ENCODE results near the gene STK33.
"Not testable (repeated sequence)": the region's sequence is repeated elsewhere in the genome, so short reads cannot be mapped to it uniquely, and the experiment has no call there.

The STK33 gene

DNA sequence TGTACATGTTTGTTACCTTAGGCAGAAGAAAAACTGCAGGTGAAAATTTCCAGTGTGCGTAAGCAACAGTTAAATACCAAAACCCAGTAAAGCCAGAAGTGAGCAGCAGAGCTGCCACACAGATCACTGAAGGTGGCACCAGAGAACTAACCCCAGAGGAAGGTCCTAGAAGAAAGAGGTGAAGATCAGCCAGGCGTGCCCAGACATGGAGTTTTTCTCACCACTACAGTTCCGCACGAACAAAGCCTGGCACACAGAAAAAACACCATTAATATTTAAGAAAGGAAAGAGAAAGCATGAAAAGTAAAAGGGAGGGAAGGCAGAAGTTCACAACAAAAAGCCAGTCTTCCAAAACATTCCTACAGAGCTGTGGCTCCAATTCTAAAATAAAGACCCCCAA, 60.7 kb downstream of the STK33 start:
- DNase-seq: no peak

DNA sequence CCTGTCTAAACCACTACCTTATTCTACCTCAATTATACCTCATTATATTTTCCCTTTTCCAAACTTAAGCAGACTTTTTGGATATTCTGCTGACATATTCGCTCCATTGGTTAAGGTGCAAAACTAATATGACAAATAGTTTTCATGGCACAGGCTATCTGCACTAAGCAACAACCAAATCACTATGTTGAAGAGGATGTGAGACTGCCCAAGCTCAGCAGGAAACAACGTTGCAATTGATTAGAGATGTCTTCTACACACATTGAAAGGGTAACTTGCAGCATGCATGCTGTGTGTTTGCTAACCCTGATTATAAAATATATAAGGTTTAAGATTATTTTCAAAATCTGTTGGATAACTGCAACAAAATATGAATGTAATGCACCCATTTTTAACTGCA, 61.6 kb downstream of the STK33 start:
- no peak for DNase-seq

- DNase-seq: no peak
These were observed 62.0 kb downstream of the STK33 start for GRCh38 chr11:8531982-8532381.

GRCh38 chr11:8531312-8531711, 62.7 kb downstream of the STK33 start:
- no peak for DNase-seq

- no peak for DNase-seq
These were observed 66.1 kb downstream of the STK33 start for GRCh38 chr11:8527939-8528338.

GRCh38 chr11:8523396-8523795, 70.6 kb downstream of the STK33 start:
- DNase-seq: no peak

DNA sequence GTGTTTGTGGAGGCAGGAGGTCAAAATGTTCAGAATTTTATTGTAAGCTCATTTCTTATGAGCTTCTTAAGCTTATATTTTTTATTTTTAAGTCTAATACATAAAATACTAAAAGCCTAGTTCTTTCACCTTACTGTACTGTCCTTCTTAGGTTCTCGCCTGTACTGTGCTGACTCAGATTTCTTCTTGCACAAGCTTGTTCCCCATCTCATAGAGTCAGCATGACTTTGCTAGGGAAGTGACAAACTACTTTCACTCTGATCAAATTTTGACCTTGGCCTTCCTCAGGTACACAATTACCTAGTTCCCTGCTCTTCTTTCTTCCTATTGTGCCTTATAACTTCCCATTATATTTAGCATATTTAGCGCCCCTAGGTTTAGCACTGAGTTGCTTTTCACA, 81.5 kb downstream of the STK33 start:
- DNase-seq: no peak

- DNase-seq: no peak
These were observed 90.1 kb downstream of the STK33 start for GRCh38 chr11:8503910-8504364.

DNA sequence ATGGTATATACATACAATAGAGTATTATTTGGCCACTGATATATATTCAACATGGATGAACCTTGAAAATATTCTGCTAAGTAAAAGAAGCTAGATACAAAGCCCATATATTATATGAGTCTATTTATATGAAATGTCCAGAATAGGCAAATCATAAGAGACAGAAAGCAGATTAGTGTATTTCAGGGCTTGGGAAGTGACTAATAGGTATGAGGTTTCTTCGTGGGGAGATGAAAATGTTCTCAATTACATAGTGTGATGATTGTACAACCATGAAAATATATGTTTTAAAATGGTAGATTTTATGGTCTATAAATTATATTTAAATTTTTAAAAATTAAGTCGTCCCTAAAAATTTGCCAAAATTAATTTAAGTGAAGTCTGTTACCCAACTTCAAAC, 92.2 kb downstream of the STK33 start:
- no peak for DNase-seq

- DNase-seq: no peak
These were observed 105.6 kb downstream of the STK33 start for GRCh38 chr11:8488395-8488794.

GRCh38 chr11:8487261-8487660, 106.8 kb downstream of the STK33 start:
- no peak for DNase-seq

GRCh38 chr11:8484251-8484650, 109.8 kb downstream of the STK33 start:
- no peak for DNase-seq

DNA sequence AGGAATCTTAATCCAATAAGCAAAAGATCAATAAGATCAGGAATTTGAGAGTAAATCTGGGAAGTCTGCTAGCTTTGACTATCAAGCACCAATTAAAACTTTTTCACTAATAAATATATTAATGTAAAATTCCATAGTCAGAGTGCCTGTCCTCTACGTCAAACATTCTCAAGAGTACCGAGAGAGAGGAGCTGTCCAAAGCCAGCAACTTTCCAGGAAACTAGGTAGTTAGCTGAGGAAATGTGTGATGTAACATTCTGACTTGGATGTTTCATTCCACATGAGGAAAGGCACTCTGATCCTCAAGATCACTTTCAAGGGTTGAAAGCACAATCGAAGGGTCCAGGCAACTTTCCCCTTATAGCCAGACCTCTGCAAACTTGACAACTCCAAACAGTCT, 113.2 kb downstream of the STK33 start:
- DNase-seq: no peak

DNA sequence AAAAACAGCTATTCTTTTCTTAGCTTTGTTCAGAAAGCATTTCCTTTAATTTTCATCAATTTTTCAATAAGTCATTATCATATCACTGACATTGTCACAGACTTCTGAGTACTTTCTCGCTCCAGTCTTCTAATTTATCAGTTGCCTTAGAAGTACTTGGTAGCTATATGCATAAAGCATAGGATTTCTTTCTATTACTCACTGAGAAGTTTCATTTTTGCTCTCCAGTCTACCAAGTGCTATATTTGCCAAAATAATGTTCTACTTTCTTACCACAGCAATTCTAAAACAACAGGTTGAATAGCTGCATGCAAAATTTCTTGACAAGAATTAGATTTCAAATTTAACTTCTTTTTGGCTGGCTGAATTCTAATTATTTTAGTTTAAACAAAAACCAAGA, 116.3 kb downstream of the STK33 start:
- DNase-seq: no peak

GRCh38 chr11:8477151-8477550, 116.9 kb downstream of the STK33 start:
- DNase-seq: no peak

GRCh38 chr11:8467806-8468205, 126.2 kb downstream of the STK33 start:
- DNase-seq: not testable (repeated sequence)

- DNase-seq: not testable (repeated sequence)
These were observed 126.7 kb downstream of the STK33 start for GRCh38 chr11:8467356-8467755.

- not testable (repeated sequence) for DNase-seq
These were observed 127.1 kb downstream of the STK33 start for GRCh38 chr11:8466884-8467283.

DNA sequence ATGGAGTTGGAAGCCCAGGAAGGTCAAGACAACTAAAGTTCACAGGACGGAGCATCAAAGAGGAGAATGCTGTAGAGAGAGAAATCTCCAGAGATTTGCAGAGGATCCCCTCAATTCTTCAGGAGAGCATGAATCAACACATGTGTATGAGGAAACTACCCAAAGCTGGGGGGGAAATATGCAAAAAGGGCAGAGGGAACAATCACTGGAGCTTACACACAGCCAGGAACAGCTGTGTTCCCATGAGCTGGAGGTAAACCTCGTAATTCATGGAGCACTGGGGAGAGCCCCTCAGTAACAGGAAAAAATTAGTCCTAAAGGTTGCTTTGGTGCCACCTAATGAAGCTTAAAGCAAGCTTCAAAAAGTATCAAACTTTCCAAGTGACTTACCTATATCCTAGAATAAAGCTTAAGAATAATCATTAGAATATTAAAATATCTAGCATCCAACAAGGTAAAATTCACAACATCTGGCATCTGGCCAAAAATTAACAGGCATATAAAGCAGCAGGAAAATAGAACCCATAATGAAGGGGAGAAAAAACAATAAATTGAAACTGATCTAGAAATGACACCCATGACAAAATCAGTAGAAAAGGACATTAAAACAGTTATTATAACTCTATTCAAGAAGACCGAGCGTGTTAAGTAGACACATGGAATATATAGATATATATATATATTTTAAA, 134.2 kb downstream of the STK33 start:
- no peak for DNase-seq

GRCh38 chr11:8442301-8442700, 151.7 kb downstream of the STK33 start:
- no peak for DNase-seq

- DNase-seq: no peak
These were observed 153.4 kb downstream of the STK33 start for GRCh38 chr11:8440649-8441048.

DNA sequence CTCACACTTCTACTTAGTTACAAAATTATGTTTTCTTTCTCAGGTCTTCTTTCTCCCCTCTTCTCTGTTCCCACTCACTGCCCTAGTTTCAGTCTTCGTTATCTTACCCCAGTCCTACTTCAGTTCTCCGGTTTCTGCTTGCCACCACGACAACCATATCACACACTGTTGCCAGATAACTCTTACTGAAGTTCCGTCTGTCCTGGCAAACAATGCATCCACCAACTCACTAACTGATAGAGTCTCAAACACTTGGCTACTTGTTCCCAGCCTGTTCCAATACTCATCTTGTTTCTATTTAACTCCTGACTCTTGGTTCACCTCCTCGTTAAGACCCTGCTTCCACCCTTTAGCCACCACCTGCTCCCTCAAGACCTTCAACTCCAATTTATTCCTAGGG, 164.5 kb downstream of the STK33 start:
- DNase-seq: no peak

GRCh38 chr11:8426076-8426475, 168.0 kb downstream of the STK33 start:
- DNase-seq: no peak

DNA sequence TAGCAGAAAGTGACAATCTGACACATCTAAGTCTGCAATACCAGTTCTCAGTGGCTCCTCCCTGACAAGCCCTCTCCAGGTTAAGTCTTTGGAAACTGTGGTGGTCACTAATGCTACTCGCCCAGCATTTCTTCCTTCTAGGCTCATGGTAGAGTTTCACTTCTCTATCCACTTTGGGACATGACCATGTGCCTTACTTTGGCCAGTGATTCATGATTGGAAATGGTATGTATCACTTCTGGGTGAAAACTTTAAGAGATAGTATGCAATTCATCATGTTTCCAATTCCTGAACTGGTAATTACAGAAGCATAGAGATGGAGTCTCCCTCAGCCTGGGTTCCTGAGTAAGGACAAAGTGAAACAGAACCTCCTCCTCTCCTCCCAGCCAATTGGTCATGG, 178.8 kb downstream of the STK33 start:
- DNase-seq: no peak
